GM21528 (cell line): ENCODE data around the gene GALNT8.

Source experiments
- ATAC-seq: cut with Tn5 transposase; IDR thresholded peaks from one replicate; pipeline ENCODE4 v1.9.1; 2021; ENCODE audit warnings: mild to moderate bottlenecking, moderate library complexity; ENCODE audit not compliant: unreplicated experiment, low FRiP score

Gene GALNT8

DNA sequence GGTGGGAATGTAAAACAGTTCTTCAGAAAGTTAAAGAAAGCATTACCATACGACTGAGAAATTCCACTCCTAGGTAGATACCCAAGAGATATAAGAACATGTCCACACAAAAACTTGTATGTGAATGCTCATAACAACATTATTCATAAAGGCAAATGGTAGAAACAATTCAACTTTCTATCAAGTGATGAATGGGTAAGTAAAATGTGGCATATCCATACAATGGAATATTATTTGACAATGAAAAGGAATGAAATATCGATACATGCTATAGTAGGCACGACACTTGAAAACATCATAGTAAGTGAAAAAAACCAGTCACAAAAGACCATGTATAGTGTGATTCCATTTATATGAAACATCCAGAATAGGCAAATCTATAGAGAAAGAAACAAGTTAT is 71.3 kb downstream of the GALNT8 start:
- no peak for ATAC-seq

DNA sequence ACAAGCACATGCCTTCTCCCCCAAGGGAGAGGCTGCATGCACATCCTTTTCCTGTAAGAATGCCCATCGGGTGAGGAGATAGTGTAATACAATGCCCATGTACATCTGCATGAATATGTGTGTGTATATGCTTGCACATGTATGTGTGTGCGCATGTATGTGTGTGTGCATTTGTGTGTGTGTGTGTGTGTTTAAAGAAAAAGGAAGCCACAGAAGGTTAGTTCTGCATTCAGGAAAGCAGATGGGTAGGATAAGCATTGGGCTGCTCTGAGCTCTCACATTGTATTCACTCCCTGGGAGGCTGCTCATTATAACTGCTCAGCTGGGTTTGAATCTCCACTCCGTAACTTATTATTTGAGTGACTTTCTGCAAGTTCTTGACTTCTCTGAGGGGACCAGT is 74.3 kb downstream of the GALNT8 start:
- ATAC-seq, result no peak

DNA sequence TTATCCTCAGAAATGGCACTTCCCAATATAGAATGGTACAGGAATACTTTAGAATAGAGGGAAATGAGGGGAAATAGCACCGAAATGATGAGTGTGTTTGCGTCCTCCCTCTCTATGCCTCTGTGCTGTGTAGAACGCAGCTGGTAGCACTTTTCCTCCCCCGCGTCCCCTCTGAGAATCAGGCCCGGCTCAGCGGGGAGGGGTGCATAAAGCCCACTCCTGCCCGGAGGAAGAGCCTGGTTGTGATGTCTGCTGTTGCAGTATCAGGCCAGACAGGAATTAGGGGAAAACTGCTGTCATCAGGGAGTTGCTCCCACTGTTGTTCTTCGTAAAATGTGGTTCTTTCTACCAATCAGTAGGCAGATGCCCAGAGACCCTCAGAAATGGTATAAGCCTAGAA is 76.0 kb downstream of the GALNT8 start:
- ATAC-seq, result no peak

DNA sequence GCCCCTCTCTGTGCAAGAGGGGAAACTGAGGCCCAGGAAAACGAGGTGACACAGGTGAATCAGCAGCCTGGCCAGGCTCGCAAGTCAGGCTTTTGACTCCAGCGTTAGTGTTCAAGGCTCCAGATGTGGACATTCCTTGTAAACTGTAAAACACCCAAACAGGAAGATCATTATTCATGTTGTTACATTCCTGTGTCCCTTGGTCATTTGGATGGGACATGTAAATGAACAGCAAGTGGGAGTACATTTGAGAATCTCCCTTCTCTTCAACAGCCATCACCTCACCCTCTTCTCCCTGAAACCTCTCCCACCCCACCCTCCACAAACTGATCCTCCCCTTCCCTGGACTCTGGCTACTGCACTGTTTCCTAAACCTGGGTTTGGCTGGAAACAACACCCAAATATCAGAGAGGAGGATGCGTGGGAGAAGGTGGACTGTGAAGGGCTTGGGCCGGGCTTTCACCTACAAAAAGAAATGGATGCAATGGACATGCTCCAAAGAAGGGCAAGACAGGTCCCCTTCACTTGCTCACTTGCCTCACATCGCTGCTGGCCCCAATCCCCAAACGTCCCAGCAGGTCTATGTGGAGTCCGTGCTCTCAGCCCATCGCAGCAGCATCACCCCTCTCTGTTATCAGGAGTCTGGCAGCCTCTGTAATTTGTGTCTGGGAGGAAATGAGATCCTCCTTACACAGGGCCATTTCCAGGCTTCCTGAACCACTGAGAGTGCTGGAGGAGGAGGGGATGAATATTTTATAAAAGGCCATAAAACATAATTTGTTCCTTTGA is 76.7 kb downstream of the GALNT8 start:
- ATAC-seq, result no peak

DNA sequence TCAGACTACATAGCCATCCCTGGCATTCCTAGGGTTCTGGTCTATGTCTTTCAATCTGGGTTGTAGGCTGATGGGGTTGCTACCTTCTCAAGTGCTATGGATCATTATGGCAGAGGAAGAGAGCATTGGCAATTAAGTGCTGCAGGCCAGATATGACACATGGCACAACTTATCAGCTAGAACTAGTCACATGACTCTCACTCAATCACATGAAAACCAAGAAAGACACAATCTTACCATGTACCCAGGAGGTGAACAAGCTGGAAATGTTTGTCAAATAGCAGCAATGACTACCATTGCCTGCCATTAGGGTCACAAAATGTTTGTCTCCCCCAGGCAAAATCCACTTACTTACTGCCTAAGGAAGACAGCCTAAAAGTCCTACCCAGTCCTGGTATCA is 80.4 kb downstream of the GALNT8 start:
- no peak for ATAC-seq

DNA sequence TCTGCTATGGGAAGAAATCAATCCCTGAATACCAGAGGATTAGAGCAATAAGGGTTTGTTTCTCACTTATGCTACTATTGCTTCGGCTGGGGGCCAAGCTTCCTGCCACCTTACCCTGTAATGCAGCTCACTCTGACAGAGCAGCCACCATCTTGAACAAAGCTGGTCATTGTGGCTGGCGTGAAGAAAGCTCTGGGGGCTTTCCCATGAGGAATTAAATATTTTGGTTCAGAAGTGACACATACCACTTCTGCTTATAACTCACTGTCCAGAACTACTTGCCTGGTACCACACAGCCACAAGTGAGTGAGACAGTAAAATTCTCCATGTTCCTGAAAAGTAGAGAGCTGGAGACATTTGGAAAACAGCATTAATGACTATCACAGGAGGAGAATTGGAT is 82.6 kb downstream of the GALNT8 start:
- ATAC-seq, result no peak

DNA sequence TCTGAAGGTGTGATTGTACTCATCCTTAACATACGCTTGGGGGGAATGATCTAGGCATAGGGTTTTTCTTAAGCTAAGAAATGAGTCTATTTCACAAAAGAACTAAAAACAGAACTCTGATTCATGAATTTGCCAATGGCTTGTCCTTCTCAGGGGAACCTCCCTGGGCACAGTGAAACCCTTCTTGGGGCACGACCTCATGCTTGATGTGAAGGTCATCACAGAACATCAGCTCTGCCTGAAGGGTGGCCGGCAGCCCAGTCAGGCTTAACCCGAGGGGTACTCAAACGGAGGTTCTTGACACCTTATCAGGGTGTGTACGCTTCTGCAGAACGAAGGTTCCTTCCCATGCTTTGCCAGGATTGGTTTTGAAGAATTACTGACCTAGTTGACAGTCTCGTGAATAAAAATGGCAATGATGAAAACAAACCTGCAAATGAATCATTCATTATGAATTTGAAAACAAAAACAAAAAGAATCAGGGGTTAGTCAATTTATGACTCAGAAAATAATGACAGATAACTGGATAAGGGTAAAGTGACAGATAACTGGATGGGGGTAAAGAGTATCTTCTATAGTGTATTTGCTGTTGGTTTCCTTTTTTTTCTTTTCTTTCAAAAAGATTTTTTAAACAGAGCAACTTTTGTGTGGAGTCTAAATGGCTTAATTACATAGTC is 86.4 kb downstream of the GALNT8 start:
- ATAC-seq, result no peak

DNA sequence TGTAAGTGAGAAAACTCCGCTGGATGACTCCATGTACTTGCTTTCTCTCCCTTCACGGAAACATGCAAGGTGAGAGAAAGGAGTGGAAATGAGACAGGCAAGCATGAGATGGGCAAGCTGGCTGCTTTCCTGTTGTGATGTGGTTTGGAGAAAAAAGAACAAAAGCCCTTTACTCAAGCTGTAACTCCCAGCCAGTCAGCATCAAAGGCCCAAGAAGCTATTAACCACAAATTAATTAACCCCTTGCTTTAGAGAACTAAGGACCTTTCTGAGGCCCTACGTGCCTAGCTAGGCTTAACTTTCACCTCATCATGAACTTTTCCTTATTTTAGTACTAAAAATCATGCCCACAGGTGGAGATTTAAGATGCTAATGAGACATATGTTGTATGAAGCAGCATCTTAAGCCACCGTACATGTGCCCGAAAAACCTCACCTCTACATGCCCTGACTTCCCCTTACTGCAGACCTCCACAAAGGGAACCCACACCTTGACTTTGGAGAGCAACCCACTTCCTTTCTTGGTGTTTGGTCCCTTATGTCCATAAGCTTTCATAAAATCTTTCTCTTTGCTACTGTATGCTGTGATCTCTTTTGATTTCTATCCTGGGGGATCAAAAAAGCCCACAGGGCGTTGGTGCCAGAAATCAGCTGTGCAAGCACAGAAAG is 87.0 kb downstream of the GALNT8 start:
- no peak for ATAC-seq

DNA sequence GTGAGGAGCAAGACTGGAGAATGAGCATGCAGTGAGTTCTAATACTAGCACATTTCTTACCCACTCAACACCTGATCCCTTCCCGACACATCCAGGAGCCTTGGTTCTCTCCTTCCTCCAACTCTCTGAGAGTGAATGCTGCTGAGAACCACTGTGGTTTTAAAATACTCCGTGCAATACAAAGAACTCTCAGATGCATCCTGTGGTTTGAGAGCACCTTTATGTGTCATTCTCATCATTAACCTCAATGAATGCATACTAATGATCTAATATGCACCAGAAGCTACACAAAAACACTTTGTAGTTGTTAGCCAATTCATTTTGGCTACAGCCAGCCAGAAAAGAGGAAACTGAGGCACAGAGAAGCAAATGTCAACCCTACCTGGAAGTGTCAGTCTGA is 87.6 kb downstream of the GALNT8 start:
- ATAC-seq, result no peak

DNA sequence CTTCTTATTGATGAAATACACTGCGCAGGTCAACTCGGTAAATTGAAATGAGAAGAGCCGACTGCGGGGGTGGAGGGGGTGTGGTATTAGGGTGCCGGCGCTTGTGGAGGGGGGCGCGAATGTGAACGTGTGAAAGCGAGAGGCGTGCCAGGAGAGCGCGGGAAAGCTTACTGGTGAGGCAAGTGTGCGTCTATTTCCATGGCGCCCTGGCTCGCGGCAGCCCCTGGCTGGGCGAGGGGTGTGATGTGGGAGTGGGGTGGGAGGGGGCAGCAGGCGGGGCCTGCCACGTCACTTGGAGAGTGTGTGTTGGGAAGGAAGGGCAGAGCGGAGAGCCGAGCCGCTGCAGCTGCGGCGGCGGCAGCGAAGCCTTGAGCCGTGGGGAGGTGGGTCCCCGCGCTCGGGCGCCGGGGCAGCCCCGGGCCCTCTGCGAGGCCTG is 88.8 kb downstream of the GALNT8 start:
- no peak for ATAC-seq

DNA sequence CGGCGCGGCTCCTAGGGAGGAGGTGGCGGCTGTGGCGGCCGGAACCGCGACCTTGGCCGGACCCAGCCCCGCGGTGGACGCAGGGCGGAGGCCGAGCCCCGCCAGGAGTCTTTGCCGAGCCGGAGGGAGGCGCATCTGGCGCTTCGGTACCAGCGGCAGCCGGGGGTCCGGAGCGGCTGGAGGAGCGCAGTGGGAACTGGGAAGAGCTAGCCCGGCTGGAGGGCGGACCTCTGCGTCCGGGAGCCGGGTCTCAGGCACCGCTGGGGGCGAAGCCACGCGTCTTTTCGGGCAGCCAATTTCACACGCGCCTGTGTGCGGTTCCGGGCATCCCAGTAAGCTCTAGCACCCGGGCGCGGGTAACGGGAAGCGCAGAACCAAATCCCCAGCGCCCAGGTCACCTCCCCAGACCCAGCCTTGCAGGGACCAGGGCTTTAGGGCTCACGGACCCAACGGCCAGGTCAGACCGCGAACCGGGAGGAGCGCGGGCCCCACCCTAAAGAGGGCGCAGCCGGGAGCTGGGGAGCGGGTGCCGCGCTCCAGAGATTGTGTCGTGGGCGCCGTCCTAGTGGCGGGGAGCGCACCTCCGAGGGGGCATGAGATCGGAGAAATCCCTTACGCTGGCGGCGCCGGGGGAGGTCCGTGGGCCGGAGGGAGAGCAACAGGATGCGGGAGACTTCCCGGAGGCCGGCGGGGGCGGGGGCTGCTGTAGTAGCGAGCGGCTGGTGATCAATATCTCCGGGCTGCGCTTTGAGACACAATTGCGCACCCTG is 89.4 kb downstream of the GALNT8 start:
- no peak for ATAC-seq

DNA sequence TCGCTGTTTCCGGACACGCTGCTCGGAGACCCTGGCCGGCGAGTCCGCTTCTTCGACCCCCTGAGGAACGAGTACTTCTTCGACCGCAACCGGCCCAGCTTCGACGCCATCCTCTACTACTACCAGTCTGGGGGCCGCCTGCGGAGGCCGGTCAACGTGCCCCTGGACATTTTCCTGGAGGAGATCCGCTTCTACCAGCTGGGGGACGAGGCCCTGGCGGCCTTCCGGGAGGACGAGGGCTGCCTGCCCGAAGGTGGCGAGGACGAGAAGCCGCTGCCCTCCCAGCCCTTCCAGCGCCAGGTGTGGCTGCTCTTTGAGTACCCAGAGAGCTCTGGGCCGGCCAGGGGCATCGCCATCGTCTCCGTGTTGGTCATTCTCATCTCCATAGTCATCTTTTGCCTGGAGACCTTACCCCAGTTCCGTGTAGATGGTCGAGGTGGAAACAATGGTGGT is 90.0 kb downstream of the GALNT8 start:
- no peak for ATAC-seq

DNA sequence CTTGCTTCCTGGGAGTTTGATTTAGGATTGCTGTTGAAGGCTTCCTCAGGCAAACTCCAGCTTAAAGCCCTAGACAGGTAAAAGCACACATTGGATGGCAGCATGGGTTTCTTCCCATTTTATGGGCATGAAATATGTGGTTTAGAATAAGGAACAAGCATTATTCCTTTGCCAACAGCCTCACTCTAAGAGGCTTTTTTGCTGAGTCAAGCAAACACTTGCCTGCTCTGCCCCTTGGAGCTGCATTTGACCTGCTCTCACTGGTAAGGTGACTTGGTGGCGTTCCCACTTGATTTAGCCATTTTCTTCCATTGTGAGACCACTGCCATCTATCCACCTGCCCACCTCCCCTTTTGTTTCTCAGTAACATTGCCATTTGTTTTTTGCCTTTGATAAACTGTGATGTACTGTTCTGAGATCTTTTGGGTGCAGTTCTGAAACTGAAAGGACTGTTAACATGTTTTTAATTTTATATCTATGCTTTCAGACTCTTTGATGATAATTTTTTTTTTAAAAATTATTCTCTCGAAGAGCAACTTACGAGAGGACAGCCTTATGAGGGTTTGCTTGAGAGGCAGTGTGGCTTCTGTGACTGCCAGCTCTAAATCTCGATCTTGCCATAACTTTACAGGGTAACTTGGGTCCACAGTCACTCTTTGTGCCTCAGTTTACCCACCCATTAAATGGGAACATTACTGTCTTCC is 92.6 kb downstream of the GALNT8 start:
- ATAC-seq, result no peak

DNA sequence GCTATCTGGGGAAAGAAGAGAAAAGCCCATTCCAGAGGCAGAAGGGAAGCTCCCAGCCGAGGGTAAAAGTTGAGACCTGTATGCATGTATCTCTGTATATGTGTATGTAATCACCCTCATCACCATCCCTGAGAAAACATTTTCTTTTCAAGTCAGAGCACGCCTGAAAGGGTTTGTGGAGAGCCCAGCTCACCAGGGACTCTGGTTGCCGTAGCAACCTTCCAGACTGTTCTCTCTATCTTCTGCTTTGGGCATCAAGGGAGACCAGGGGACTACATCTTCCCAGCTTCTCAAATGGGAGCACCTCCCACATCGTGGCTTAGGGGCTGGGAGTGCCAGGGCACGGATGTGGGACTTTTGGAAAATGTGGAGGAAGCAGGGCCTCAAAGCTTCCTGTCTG is 93.5 kb downstream of the GALNT8 start:
- no peak for ATAC-seq

DNA sequence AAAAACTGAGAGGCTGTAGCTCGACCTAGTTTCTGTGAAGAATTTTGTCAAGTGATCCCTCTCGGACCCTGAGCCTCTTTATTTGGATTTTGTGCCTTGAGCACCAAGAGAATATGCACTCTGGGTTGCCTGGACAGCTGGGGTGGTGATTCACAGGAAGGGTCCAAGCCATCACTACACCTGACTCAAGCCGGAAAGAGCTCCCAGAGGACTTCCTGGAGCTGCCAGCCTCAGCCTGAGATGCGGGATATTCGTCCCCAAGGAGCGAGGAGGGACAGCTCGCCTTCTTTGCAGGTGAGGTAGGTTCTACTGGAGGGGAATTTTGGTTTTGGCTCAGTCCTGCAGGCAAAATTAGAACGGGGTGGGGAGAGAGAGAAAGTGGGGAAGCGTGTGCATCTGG is 94.3 kb downstream of the GALNT8 start:
- no peak for ATAC-seq

DNA sequence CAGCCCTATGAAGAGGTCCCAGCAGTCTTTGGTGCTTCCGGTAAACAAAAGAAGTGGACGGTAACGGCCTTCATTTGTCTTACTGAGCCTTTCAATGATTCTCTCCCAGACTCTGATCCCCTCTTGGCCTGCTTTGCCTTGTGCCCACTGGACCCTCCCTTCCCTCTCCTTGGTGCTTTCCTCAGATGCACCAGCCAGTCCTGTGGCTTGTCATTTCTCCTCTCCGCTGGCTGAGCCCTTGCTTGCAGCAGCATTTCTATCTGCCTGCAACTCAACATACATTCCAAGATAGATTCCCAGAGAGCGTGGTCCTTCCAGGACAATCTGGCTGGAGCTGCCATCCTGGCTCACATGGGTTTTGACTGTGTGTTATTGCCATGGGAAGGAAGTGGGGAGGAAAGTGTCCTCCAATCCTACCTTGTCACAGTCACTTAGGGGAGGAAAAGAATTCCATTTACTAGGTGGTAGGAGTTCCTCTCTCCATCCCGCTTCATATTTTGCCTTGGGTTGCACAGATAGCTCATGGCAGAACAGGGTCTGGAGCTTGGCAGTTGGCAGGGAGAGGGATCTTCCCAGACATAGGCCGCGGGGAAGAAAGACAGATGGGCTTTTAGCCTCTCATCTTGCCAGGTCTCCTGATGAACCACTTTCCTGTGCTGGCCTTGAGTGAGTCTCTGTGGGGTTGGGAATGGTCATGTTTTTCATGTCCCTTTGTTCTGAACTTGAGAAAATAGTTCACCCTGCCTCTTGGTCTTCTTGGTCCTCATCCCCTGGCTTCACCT is 96.7 kb downstream of the GALNT8 start:
- no peak for ATAC-seq

DNA sequence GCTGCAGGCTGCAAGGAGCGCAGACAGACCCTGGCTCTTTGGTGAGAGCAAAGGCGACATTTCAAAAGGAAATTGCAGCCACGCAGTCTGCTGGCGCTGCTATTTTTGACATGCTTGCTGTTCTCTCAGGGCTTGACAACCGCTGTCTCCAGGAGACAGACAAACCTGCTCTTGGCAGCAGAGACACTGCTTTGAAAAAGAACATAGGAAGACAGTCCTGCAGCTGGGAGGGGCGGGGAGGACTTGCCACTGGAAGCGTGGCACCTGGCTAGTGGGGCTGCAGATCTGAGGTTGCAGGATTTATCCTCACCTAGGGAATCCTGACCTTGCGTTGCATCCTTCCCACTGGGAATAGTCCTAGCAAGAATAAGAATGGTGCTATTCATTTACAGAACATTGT is 97.7 kb downstream of the GALNT8 start:
- no peak for ATAC-seq

DNA sequence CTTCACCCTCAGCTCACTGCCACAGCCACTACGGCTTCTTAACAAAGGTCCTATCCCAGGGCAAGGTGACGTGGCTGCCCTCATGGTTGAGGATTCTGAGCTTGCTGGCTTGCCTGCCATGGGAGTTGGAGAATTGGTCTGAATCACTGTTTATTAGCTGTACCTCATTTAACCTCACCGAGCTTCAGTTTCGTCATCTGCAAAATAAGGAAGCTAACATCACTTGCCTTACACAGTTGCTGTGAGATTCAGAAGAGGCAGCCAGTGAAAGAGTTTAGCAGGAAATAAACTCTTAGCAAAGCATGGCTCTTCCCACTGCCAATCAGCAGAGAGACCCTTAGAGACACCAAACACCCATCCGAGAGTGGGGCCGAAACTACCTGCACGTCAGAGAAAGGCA is 99.5 kb downstream of the GALNT8 start:
- peak; percentile 47 for ATAC-seq

DNA sequence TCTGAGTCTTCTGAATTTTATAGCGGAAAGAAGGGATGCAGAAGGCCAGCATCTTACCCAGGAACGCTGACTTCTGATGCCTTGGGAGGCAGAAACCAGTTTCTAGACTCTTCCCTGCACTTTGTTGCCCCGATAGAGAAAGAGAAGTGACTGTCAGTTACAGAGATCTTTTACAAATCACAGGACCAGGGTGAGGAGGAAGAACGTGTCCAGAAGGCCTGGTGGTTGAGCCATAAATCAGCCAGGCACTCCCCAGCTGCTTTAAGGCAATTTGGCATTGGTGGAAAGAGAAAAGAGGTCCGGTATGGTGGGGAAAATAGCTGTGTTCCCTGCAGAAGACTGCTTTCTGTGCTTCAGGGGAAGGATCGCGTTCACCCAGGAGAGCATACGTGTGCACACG is 100.8 kb downstream of the GALNT8 start:
- no peak for ATAC-seq
